Activated CD8-positive, alpha-beta memory T cell treated with anti-CD3 and anti-CD28 coated beads for 24 hours (primary cell): ENCODE measurements around the gene LIG1.

Experiments
- DNase-seq: peaks from one replicate; pipeline ENCODE4 v3.0.0-alpha.2; 2020

The LIG1 gene

DNA sequence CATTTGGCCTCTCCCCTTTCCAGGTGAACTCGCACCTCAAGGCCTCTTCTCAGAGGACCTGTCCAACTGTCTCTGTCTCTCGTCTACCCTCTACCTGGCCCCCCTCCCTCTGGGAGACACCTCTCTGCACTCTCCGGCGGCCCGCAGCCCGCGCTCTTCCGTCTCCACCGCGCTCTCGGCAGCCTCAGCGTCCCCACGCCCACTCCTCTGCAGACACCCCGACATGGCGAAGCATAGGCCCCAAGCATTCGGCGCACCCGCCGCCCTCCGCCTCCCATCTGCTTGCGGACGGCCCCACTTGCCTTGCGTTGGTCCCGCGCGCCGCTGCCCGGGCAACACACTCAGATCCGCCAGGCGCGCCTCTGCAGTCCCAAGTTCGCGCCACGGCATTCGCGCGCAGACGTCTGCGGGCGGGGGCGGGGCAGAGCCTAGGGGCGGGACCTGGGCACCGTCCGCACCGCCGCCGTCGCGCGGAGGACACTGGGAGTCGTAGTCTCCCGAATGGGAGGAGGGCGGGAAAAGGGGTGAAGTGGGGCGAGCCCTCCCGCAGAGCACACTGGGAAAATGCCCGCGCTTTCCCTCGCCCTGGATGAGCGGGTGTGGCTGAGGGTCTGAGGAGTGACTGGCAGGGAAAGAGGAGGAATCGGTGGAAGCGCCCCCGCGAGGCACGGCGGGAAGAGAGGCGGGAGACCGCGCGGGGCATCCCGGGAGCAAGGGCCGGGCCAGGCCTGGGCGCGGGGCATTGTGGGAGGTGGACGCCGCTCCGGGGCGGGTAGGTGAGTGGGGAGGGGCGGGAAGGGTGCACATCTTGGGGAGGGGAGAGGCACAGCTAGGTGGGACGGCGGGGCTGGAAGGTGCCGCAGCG is at the start of gene LIG1, which contains the start of gene ZSWIM9:
LIG1 (minus strand) TSS at position 406 of the 865 bp plus-strand sequence. CDS start 4,778 bp downstream, outside the sequence.
ZSWIM9 (plus strand) TSS at position 742 of the 865 bp plus-strand sequence. CDS start 1,123 bp downstream, outside the sequence.
- DNase-seq = peak; percentile 97

DNA sequence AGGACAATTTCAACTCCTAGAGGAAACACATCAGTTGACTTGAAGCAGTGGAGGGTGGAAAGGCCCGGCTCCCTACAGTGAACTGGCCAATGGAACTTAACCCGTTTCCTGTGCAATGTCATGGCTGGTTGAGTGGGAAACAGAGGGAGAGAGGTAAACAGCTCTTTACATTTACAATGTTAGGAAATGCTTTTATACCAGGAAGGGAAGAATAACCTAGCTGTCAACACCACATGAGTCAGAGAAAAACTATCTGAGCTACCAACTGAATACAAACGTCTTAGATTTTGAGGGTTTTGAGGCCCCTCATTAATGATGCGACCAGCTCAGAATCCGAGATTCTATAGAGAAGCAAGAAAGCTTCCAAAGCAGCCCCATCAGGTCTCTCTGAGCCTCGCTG is 48.9 kb upstream of the LIG1 start:
- DNase-seq = no peak

GRCh38 chr19:48216933-48217332 is 46.8 kb upstream of the LIG1 start:
- DNase-seq = no peak

DNA sequence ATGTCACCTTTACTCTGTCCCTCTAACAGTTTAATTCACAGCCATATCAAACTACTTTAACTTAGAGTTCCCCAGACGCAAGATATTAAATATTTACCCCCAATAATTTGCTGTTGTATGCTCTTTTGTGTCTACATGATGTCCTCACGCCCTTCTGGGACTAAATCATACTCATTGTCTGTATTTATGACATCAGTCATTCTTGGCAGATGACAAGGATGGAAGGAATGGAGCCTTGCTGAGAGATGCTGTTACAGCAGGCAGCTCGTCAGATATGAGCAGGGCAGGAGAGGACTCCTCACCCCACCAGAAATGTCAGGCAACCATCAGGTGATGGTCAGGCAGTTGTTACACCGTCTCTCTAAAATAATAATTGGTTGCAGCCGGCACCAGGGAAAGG is 43.8 kb upstream of the LIG1 start:
- DNase-seq = no peak

- DNase-seq = no peak
Observed at GRCh38 chr19:48210005-48210404, 39.9 kb upstream of the LIG1 start.

DNA sequence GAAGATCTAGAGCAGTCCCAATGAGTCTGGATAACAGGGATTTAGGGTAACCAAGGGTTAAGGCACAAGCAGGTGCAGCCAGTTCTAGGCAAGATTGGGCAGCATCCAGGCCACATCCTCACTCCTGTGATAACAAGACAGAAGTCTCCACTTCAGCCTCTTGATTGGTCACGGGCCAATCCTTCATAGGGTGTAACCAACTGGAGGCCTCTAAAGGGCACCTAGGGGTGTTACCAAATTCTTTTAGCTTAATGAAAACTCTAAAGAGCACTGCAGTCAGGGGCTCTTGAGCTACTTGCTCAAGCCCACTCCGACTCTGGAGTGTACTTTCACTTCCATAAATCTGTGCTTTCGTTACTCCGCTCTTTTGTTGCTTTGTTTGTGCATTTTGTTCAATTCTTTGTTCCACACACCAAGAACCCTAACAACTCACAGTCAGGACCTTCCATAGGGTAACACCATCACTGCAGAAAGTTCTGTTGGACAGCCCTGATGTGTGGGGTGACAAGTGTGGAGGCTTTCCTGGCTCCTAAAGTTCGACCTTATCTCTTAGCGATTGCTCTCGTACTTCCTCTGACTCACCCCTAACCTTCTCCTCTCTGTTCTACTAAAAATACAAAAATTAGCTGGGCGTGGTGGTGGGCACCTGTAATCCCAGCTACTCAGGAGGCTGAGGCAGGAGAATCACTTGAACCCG is 36.4 kb upstream of the LIG1 start:
- peak; percentile 47 for DNase-seq

DNA sequence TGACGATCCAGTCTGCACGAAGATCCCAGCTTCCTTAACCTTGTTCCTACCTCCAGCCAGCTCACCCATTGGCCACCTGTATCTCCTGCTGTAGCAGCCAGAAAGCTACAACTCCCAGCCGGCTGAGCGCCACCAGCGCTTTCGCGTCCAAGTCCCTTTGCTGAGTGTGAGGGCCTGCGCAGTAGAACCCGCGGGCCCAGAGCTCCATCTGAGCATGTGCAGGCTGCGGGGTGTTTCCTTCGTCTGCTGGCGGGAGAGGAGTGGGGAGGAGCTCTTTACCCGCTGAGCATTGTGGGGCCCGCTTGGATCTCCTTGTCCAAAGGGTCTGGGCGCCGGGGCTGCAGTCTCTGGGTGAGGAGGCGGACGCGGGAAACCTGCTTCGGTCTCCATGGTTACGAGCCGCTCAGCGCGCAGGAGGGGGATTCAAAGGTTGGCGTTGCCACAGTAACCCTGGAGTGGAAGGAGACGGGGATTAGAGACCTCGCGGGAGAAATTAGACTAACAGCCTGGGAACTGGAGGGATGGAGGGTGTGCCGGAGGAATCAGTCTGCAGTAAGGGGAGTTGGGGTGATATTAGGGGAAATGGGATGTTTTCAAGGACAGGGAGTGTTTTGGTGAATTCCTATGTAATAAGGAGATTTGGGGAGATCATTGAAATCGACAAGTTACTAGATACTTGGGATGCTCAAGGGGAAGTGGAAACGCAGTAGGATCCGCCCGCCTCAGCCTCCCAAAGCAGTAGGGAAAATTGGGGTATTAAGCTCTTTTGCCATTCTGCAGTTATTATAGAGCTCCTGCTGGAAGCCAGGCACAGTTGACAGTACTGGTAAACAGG is 33.9 kb upstream of the LIG1 start:
- peak; percentile 93 for DNase-seq

DNA sequence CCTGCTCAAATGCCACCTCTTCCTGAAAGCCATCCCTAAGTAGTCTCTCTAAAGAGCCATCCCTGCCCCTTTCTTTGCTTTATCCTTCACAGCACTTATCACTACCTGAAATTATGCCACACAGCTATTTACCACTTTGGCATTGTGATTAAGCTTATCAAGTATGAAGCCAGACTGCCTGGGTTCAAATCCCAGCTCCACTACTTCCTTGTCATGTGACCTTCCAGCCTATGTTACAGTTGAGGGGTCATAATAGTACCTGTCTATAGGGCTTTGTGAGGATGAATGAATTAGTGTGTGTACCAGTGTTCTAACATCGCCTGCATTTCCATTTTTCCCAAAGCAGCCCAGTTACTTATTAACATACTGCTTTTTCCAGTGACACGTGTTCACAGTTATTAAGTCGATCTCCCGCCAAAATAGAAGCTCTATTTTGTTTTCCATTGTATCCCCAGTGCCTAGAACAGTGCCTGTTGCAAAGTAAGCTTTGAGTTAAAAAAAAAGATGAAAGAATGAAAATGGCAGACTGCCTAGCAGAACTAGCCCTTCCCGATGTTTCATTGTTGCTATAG is 33.2 kb upstream of the LIG1 start:
- DNase-seq = peak; percentile 49

DNA sequence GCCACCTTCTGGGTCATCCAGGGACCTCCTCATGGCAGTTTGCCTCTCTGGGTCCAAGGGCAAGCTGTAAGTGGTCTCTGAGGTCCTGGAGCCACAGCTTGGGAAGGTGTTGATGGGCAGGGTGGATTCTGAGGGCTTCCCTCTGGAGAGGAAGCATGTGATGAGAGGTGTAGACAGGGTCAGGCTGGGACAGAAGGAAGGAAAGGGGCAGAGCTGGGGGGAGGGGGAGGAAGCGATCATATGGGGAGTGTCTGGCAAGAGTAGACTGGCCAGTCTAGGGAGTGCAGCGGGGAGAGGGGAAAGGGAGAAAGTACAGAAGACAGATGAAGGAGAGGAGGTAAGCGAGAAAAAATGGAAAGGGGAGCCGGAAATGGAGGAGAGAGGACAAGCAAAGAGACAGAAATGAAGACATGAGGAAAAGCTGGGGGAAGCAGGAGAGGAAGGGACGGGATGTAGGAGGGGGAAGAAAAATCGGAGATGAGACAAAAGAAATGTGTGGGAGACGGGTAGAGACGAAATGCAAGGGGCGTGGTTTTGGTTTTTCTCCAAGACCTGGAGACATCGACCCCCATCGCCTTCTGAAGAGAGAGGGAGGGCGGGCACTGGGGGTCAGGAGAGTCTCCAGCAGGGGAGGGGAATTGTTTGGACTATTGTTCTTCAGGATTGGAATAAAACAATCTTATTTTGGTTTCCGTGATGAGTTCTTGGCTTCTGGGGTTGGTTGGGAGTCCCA is 27.0 kb upstream of the LIG1 start:
- no peak for DNase-seq

DNA sequence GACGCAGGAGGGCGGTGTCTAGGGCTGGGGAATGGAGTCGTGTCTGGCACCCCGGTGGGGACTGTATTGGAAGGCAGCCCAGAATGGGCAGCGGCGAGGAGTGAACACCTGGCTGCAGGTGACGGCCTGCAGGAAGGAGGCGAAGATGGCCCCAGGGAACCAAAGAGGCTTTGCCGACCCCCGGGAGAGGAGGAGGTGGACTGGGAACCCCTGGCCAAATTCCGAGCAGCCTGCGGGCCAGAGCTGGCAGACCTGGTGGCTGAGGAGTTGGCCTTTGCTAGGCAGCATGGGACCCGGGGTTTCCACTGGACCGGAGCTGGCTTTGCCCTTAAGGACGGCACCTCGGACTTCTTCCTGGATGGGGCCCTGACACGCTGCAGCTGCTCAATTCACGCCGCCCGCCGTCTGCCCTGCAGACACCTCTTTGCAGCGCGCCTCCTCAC is 26.2 kb upstream of the LIG1 start:
- no peak for DNase-seq

GRCh38 chr19:48194844-48195830 is 25.0 kb upstream of the LIG1 start:
- DNase-seq = no peak

- DNase-seq = peak; percentile 70
Observed at GRCh38 chr19:48194041-48194843, 24.1 kb upstream of the LIG1 start.

DNA sequence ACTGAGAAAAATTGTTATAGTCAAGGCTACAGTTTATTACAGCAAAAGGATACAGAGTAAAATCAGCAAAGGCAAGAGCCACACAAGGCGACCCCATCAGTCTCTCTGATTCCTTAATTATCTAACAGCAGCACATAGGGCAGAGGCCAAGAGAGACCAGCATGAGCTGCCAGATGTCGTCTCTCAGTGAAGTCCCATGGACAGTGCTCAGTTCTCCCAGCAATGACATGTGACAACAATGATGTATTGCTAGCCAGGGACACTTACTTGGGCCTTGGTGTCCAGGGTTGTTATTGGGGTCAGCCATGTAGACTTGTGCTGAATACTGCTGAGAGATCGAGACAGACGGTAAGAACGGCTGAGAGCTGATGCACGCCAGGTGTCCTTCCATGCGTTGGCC is 22.6 kb upstream of the LIG1 start:
- no peak for DNase-seq

DNA sequence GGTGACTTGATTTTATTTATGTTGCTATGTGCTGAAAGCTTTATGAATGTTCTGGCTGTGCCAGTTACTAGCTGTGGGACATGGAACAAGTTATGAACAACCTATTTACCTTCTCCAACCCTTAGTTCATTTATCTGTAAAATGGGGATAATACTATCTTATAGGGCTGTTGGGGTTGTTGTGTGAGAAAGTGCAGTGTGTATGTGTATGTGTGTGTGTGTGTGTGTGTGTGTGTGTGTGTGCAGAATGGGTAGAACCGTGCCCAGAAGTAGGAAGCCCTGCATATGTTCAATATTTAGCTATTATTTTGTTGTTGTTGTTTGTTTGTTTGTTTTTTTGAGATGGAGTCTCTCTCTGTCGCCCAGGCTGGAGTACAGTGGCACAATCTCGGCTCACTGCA is 20.7 kb upstream of the LIG1 start:
- no peak for DNase-seq

GRCh38 chr19:48190288-48190884 is 20.2 kb upstream of the LIG1 start:
- DNase-seq = peak; percentile 76

DNA sequence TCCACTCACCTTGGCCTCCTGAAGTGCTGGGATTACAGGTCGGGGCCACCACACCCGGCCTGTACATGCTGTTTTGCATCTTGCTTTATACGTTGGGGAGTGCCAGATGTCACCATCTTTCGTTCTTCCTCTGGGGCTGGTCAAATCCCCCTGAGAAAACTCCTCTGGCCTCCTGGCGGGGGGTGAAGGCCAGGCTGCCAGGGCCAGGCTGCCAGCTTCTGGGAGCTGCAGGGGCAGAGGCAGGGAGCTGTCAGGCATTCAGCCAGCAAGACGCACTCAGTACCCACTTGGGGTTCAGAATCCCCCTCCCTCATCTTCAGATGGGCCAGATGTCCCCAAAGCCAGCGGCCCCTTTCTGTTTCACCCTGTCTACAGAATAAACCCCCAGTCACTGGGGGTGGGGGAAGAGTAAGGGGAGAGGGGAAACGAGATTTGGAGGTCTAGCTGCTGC is 16.4 kb upstream of the LIG1 start:
- no peak for DNase-seq

DNA sequence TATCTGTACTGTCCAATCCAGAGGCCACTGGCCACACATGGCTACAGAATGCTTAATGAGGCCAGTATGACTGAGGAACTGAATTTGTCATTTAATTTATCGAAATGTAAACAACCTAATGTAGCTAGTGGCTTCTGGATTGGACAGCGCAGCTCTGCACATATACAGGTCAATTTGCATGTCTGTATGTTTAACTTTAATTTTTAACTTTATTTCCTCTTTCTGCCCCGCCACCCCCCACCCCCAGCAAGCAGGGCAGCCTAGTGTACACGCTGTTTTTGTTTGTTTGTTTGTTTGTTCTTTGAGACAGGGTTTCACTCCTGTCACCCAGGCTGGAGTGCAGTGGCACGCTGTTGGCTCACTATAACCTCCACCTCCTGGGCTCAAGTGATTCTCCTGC is 15.9 kb upstream of the LIG1 start:
- no peak for DNase-seq

- DNase-seq = no peak
Observed at GRCh38 chr19:48183356-48183755, 13.2 kb upstream of the LIG1 start.

DNA sequence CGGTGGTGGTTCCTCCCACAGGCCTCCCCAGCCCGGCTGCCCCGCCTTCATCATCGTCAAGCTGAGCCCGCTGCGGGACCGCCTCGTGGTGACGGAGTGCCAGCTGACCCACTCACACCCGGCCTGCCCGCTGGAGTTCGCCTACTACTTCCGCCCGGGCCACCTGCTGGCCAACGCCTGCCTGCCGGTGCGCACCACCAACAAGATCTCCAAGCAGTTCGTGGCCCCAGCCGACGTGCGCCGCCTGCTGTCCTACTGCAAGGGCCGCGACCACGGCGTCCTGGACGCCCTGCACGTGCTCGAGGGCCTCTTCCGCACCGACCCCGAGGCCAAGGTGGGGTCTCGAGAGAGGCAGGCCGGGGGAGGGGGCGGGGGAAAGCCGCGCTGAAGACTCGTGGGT is 12.3 kb upstream of the LIG1 start:
- no peak for DNase-seq
